Measurements from ENCODE around the gene FAM43B. TPM values are rescaled to one million over a fixed set of nuclear protein-coding genes. Genes with fewer than 3 reads are reported as not detected.

The FAM43B gene
- total RNA-seq, 4 donors from 2014 or later = 0.09 to 0.10 TPM; not detected in 2

- Histone ChIP-seq H3K36me3 (no peaks in the 10 kb centered on the region), H3K4me1 (no peaks in the 10 kb centered on the region), H3K4me3 (no peak overlapping the region), H3K27ac (no peak overlapping the region), H3K9me3 (no peaks in the 10 kb centered on the region), H3K27me3 (no peaks in the 10 kb centered on the region)
- TF ChIP-seq, protein P1, sequence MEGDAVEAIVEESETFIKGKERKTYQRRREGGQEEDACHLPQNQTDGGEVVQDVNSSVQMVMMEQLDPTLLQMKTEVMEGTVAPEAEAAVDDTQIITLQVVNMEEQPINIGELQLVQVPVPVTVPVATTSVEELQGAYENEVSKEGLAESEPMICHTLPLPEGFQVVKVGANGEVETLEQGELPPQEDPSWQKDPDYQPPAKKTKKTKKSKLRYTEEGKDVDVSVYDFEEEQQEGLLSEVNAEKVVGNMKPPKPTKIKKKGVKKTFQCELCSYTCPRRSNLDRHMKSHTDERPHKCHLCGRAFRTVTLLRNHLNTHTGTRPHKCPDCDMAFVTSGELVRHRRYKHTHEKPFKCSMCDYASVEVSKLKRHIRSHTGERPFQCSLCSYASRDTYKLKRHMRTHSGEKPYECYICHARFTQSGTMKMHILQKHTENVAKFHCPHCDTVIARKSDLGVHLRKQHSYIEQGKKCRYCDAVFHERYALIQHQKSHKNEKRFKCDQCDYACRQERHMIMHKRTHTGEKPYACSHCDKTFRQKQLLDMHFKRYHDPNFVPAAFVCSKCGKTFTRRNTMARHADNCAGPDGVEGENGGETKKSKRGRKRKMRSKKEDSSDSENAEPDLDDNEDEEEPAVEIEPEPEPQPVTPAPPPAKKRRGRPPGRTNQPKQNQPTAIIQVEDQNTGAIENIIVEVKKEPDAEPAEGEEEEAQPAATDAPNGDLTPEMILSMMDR (IDR thresholded peaks at IDR 0.05 in 4 of 5, conservative IDR thresholded peaks at IDR 0.05 in 1 of 5) = no peak
- no peak for TF ChIP-seq POLR2A (IDR thresholded peaks at IDR 0.05)
- no peak for ATAC-seq
- DNase-seq = no peak
- intact Hi-C loops (cut with DNase I; ENCODE audit: low total_unique reads) (no loop called here), in situ Hi-C loops (cut with MboI; ENCODE audit: low sequenced_read_pairs in 4 of 4) (no loop called here)
Measured at GRCh38 chr1:20571427-20571826, 19.1 kb downstream of the FAM43B start.

DNA sequence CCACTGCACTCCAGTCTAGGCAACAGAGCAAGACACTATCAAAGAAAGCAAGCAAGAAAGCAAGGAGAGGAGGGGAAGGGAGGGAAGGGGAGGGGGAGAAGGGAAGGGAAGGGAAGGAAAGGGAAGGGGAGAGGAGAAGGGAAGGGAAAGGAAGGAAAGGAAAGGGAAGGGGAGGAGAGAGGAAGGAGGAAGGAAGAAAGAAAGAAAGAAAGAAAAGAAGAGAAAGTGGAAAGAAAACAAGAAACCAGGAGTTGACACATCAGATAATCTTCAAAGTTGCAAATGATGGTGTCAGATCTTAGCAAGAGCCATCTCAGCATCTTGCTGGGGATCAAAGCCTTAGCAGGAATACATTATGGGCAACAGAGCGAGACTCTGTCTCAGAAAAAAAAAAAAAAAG lies 21.6 kb downstream of the FAM43B start:
- H3K9me3 ChIP-seq = no peaks in the 10 kb centered on the region
- DNase-seq = no peak
- TF ChIP-seq POLR2A (IDR thresholded peaks at IDR 0.05) = no peak
- TF ChIP-seq, protein P1 (IDR thresholded peaks at IDR 0.05 in 4 of 5, conservative IDR thresholded peaks at IDR 0.05 in 1 of 5) = no peak
- no peaks in the 10 kb centered on the region for H3K36me3 ChIP-seq
- intact Hi-C loops (cut with DNase I; ENCODE audit: low total_unique reads) = no loop called here
- in situ Hi-C loops (cut with MboI; ENCODE audit: low sequenced_read_pairs in 4 of 4) = no loop called here
- no peaks in the 10 kb centered on the region for H3K27me3 ChIP-seq
- ATAC-seq = no peak
- no peak overlapping the region for H3K4me3 ChIP-seq
- H3K27ac ChIP-seq = no peak overlapping the region
- no peaks in the 10 kb centered on the region for H3K4me1 ChIP-seq

DNA sequence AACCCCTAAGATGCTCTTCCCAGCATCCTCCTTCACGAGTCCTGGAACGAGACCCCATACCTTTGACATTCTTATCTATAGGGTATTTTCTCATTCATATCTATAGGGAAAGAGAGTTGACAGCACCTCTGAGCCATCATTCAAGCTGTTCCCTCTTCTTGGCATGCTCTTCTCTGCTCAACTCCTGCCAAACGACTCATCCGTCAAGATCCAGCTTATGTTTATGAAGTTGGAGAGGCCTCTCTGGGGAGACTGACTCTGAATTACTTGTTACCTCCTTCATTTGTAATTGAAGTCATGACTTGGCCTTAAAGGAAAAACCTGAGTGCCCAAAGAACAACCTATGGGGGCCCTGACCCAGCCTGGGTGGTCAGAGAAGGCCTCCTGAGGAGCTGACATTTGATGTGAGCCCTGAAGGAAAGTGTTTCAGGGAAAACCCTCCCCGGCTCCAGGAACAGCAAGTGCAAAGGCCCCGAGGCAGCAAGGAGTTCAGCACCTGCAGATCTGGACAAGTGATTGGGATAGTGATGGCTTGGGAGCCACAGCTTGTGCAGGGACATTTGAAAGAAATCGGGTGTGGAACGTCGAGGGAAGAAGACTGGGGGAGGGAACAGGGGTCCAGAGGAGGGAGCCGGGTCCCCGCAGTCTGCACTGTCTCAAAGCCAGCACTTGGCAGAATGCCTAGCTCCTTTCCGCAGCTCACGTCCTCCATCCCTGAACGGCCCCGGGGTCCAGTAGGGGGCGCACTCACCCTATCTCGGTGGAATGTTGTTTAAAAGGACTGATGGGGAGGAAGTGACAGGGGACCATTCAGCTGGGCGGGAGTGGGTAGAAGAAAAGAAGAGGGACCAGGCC lies 22.5 kb downstream of the FAM43B start:
- H3K4me3 ChIP-seq = no peak overlapping the region
- no peaks in the 10 kb centered on the region for H3K27me3 ChIP-seq
- no peaks in the 10 kb centered on the region for H3K4me1 ChIP-seq
- intact Hi-C loops (cut with DNase I; ENCODE audit: low total_unique reads) (loop anchor here (1.0 kb wide), 1 partner anchor 58 kb away; the partner anchor contains the start of gene PINK1), in situ Hi-C loops (cut with MboI; ENCODE audit: low sequenced_read_pairs in 4 of 4) (no loop called here)
- H3K27ac ChIP-seq = no peak overlapping the region
- ATAC-seq (peak; percentile 68 to 74), DNase-seq (peak; percentile 31 to 65)
- no peak for TF ChIP-seq POLR2A (IDR thresholded peaks at IDR 0.05)
- TF ChIP-seq, protein P1 (IDR thresholded peaks at IDR 0.05 in 4 of 5, conservative IDR thresholded peaks at IDR 0.05 in 1 of 5) = peak; percentile 38 to 66 (median 55)
- no peaks in the 10 kb centered on the region for H3K36me3 ChIP-seq
- H3K9me3 ChIP-seq = no peaks in the 10 kb centered on the region

GRCh38 chr1:20575541-20576336 lies 23.4 kb downstream of the FAM43B start:
- ATAC-seq (no peak), DNase-seq (no peak)
- TF ChIP-seq, protein P1 (IDR thresholded peaks at IDR 0.05 in 4 of 5, conservative IDR thresholded peaks at IDR 0.05 in 1 of 5) = no peak
- no peak for TF ChIP-seq POLR2A (IDR thresholded peaks at IDR 0.05)
- intact Hi-C loops (cut with DNase I; ENCODE audit: low total_unique reads) = loop anchor here (1.0 kb wide), 1 partner anchor 58 kb away; the partner anchor contains the start of gene PINK1
- Histone ChIP-seq H3K4me1 (no peaks in the 10 kb centered on the region), H3K27me3 (no peaks in the 10 kb centered on the region), H3K27ac (no peak overlapping the region), H3K36me3 (no peaks in the 10 kb centered on the region), H3K4me3 (no peak overlapping the region), H3K9me3 (no peaks in the 10 kb centered on the region)
- in situ Hi-C loops (cut with MboI; ENCODE audit: low sequenced_read_pairs in 4 of 4) = no loop called here

All from gastrocnemius medialis (tissue), 4 donors.